DOHH2 (cell line): ENCODE data around the gene ANKRD37.

Experiments used
- EZH2phosphoT487 ChIP-seq: fragments of 200-600 bp; sonication (generic); IDR thresholded peaks from 2 replicates; pipeline ENCODE4 v1.6.1; 2017; ENCODE audit warnings: borderline replicate concordance, mild to moderate bottlenecking, antibody characterized with exemption, low read length, moderate library complexity, mixed read lengths
- TF ChIP-seq, protein P1 (sequence below): fragments of 200-600 bp; sonication (generic); IDR thresholded peaks from one replicate; pipeline ENCODE4 v1.5.1; 2014; ENCODE audit warnings: antibody characterized with exemption, mild to moderate bottlenecking, low read depth, low read length; ENCODE audit not compliant: poor library complexity, severe bottlenecking

DNA sequence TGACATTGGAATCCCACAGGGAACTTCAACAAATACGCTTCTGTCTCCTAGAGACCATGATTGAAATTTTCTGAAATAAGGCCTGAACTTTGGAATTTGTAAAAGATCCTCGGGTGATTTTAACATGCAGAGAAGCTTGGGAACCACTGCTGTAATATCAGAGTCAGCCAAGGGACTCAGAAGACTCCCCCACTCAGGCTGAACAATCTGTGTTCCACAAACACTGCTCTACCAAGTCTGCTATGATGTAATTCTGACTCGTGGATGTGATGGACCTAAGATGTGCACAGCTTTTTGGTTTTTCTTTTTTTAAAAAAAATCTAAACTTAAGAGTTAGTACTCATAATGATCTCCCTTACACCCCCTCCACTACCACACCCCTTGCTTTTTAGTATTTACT is 26.9 kb upstream of the ANKRD37 start:
- TF ChIP-seq, protein P1, sequence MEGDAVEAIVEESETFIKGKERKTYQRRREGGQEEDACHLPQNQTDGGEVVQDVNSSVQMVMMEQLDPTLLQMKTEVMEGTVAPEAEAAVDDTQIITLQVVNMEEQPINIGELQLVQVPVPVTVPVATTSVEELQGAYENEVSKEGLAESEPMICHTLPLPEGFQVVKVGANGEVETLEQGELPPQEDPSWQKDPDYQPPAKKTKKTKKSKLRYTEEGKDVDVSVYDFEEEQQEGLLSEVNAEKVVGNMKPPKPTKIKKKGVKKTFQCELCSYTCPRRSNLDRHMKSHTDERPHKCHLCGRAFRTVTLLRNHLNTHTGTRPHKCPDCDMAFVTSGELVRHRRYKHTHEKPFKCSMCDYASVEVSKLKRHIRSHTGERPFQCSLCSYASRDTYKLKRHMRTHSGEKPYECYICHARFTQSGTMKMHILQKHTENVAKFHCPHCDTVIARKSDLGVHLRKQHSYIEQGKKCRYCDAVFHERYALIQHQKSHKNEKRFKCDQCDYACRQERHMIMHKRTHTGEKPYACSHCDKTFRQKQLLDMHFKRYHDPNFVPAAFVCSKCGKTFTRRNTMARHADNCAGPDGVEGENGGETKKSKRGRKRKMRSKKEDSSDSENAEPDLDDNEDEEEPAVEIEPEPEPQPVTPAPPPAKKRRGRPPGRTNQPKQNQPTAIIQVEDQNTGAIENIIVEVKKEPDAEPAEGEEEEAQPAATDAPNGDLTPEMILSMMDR = no peak
- no peak for TF ChIP-seq EZH2phosphoT487
